ENCODE results near the gene KSR1.
"Not testable (repeated sequence)": the region's sequence is repeated elsewhere in the genome, so short reads cannot be mapped to it uniquely, and the experiment has no call there.

KSR1 gene

GRCh38 chr17:27671591-27671910 is 215.3 kb downstream of the KSR1 start:
- no peak for DNase-seq

- not testable (repeated sequence) for DNase-seq
Measured at GRCh38 chr17:27671977-27672480, 215.8 kb downstream of the KSR1 start.

GRCh38 chr17:27674335-27674734 is 218.1 kb downstream of the KSR1 start:
- no peak for DNase-seq

Measured in anterior cingulate cortex (tissue), 58 donors.